Neural cell (in vitro differentiated cells): ENCODE measurements around the gene KIAA0513. TPM values are rescaled to one million over a fixed set of nuclear protein-coding genes. Genes with fewer than 3 reads are reported as not detected.

Experiments used
- H2AFZ ChIP-seq: fragments of 200-600, 300-800 bp; sonication (generic), shearing (Covaris generic); 2 replicates; pipeline ENCODE4 v1.6.0; 2014; ENCODE audit warnings: low read depth, mild to moderate bottlenecking, antibody characterized with exemption, low read length, moderate library complexity
- H3F3A ChIP-seq: fragments of 200-600 bp; shearing (Covaris generic); 2 replicates; pipeline ENCODE4 v1.6.1; 2016; ENCODE audit warnings: mild to moderate bottlenecking, moderate library complexity, mixed read lengths, antibody characterized with exemption, low read length; ENCODE audit not compliant: insufficient read depth, poor library complexity, severe bottlenecking
- H3K27ac ChIP-seq: fragments of 200-600, 300-800 bp; sonication (generic), shearing (Covaris generic); 2 replicates; pipeline ENCODE4 v1.5.1; 2014; ENCODE audit warnings: mild to moderate bottlenecking, low read length, moderate library complexity
- H3K27me3 ChIP-seq: fragments of 300-800, 200-600 bp; sonication (generic), shearing (Covaris generic); 2 replicates; pipeline ENCODE4 v1.6.0; 2014; ENCODE audit warnings: mild to moderate bottlenecking, low read depth, low read length, moderate library complexity; ENCODE audit not compliant: insufficient read depth
- H3K36me3 ChIP-seq: fragments of 300-800, 200-600 bp; sonication (generic), shearing (Covaris generic); 2 replicates; pipeline ENCODE4 v1.5.1; 2014; ENCODE audit warnings: mild to moderate bottlenecking, antibody characterized with exemption, low read length, moderate library complexity; ENCODE audit not compliant: insufficient read depth
- H3K4me2 ChIP-seq: fragments of 300-800, 200-600 bp; sonication (generic), shearing (Covaris generic); 2 replicates; pipeline ENCODE4 v1.6.0; 2014; ENCODE audit warnings: mild to moderate bottlenecking, low read length
- H3K4me3 ChIP-seq: fragments of 300-800, 200-600 bp; sonication (generic), shearing (Covaris generic); 2 replicates; pipeline ENCODE4 v1.5.1; 2014; ENCODE audit warnings: mild to moderate bottlenecking, low read length, moderate library complexity
- H3K79me2 ChIP-seq: fragments of 200-600 bp; shearing (Covaris generic); replicated peaks from 2 replicates; pipeline ENCODE4 v1.6.0; 2014; ENCODE audit warnings: mild to moderate bottlenecking, low read length, moderate library complexity; ENCODE audit not compliant: insufficient read depth
- H3K9ac ChIP-seq: fragments of 300-800, 200-600 bp; sonication (generic), shearing (Covaris generic); 2 replicates; pipeline ENCODE4 v1.6.1; 2016; ENCODE audit warnings: mild to moderate bottlenecking, low read length, mixed read lengths
- H3K9me2 ChIP-seq: fragments of 200-600 bp; shearing (Covaris generic); 2 replicates; pipeline ENCODE4 v1.6.1; 2016; ENCODE audit warnings: mild to moderate bottlenecking, low read length, mixed read lengths; ENCODE audit not compliant: insufficient read depth
- H3K9me3 ChIP-seq: fragments of 200-600, 300-800 bp; sonication (generic), shearing (Covaris generic); 2 replicates; pipeline ENCODE4 v1.6.1; 2016; ENCODE audit warnings: mild to moderate bottlenecking, mixed run types, low read length, moderate library complexity, mixed read lengths
- H4K20me1 ChIP-seq: fragments of 200-600 bp; shearing (Covaris generic); 2 replicates; pipeline ENCODE4 v1.6.1; 2016; ENCODE audit warnings: mild to moderate bottlenecking, mixed run types; ENCODE audit not compliant: insufficient read depth
- CTCF ChIP-seq: fragments of 450-650 bp; IDR thresholded peaks from 2 replicates; pipeline ENCODE4 v1.5.1; 2014; ENCODE audit warnings: antibody characterized with exemption, mild to moderate bottlenecking, moderate library complexity; ENCODE audit not compliant: poor library complexity, severe bottlenecking
- EP300 ChIP-seq: fragments of 450-650 bp; conservative IDR thresholded peaks from 2 replicates; pipeline ENCODE4 v1.6.1; 2014; ENCODE audit warnings: antibody characterized with exemption, mild to moderate bottlenecking, moderate library complexity; ENCODE audit not compliant: poor library complexity, severe bottlenecking
- EZH2 ChIP-seq: fragments of 200-600, 300-800 bp; shearing (Covaris generic), sonication (generic); IDR thresholded peaks from 2 replicates; pipeline ENCODE4 v1.6.1; 2014; ENCODE audit warnings: antibody characterized with exemption, low read length, borderline replicate concordance, mild to moderate bottlenecking; ENCODE audit not compliant: insufficient read depth, poor library complexity, severe bottlenecking
- MXI1 ChIP-seq: fragments of 450-650 bp; conservative IDR thresholded peaks from 2 replicates; pipeline ENCODE4 v1.6.1; 2014; ENCODE audit warnings: antibody characterized with exemption, mild to moderate bottlenecking; ENCODE audit not compliant: poor library complexity, severe bottlenecking
- POLR2AphosphoS5 ChIP-seq: IDR thresholded peaks from 2 replicates; pipeline ENCODE4 v1.6.1; 2012
- RAD21 ChIP-seq: fragments of 450-650 bp; conservative IDR thresholded peaks from 2 replicates; pipeline ENCODE4 v1.6.1; 2014; ENCODE audit warnings: antibody characterized with exemption, mild to moderate bottlenecking, moderate library complexity
- REST ChIP-seq: IDR thresholded peaks from 2 replicates; pipeline ENCODE4 v1.6.1; 2012; ENCODE audit warnings: borderline replicate concordance
- SMC3 ChIP-seq: fragments of 450-650 bp; conservative IDR thresholded peaks from 2 replicates; pipeline ENCODE4 v1.6.1; 2014; ENCODE audit warnings: antibody characterized with exemption, mild to moderate bottlenecking, moderate library complexity; ENCODE audit not compliant: poor library complexity
- TAF1 ChIP-seq: IDR thresholded peaks from 2 replicates; pipeline ENCODE4 v1.6.1; 2012; ENCODE audit warnings: low read depth
- polyA plus RNA-seq: library from polyadenylated mRNA; depleted of rRNA; stranded (reverse); fragments of >200 nt; gene quantifications from 2 replicates; pipeline ENCODE4 v1.2.3, GENCODE V29; 2014

The KIAA0513 gene
- polyA plus RNA-seq, 1 donor from 2014 or later, result 18.9 TPM

GRCh38 chr16:85062323-85062722 lies 34.7 kb downstream of the KIAA0513 start:
- no peak overlapping the region for H3K9ac ChIP-seq

GRCh38 chr16:85062845-85063244 lies 35.2 kb downstream of the KIAA0513 start:
- Histone ChIP-seq H4K20me1 (no peaks in the 10 kb centered on the region), H3K9me3 (no peaks in the 10 kb centered on the region), H3K4me2 (no peak overlapping the region), H3K9me2 (no peaks in the 10 kb centered on the region), H2AFZ (no peak overlapping the region), H3K27me3 (no peaks in the 10 kb centered on the region), H3K79me2 (no peaks in the 10 kb centered on the region), H3K27ac (no peak overlapping the region), H3K4me3 (no peak overlapping the region), H3K36me3 (no peaks in the 10 kb centered on the region), H3F3A (no peaks in the 10 kb centered on the region), H3K9ac (no peak overlapping the region)
- TF ChIP-seq RAD21, result no peak
- no peak for TF ChIP-seq MXI1
- no peak for TF ChIP-seq CTCF

More at GRCh38 chr16:85062323-85062722, 34.7 kb downstream of the KIAA0513 start:
- Histone ChIP-seq H3K79me2 (no peaks in the 10 kb centered on the region), H3K9me3 (no peaks in the 10 kb centered on the region), H3F3A (no peaks in the 10 kb centered on the region), H4K20me1 (no peaks in the 10 kb centered on the region), H3K9me2 (no peaks in the 10 kb centered on the region), H3K4me2 (no peak overlapping the region), H3K27ac (no peak overlapping the region), H3K4me3 (no peak overlapping the region), H3K36me3 (no peaks in the 10 kb centered on the region), H3K27me3 (no peaks in the 10 kb centered on the region), H2AFZ (no peak overlapping the region)
- TF ChIP-seq REST, result no peak
- no peak for TF ChIP-seq EZH2
- no peak for TF ChIP-seq RAD21
- TF ChIP-seq CTCF, result no peak
- TF ChIP-seq SMC3, result no peak
- TF ChIP-seq EP300, result no peak
- TF ChIP-seq MXI1, result no peak
- TF ChIP-seq POLR2AphosphoS5, result no peak
- TF ChIP-seq TAF1, result no peak
